OCI-LY3 (cell line): ENCODE measurements around the gene WDFY1.

Source experiments
- CTCF ChIP-seq: fragments of 200-600, 300-600 bp; sonication (generic); IDR thresholded peaks from 2 replicates; pipeline ENCODE4 v1.5.1; 2014; ENCODE audit warnings: antibody characterized with exemption, low read length, low read depth
- EZH2phosphoT487 ChIP-seq: fragments of 200-600 bp; shearing (Covaris generic); IDR thresholded peaks from 2 replicates; pipeline ENCODE4 v1.6.1; 2018; ENCODE audit warnings: antibody characterized with exemption, mixed run types, low read depth

- no peak for TF ChIP-seq EZH2phosphoT487
- TF ChIP-seq CTCF, result no peak
These were observed 46.5 kb upstream of the WDFY1 start for GRCh38 chr2:223991611-223992010.
